NCI-H524 (cell line): ENCODE data around the gene GNG12.

Experiments
- DNase-seq, 2 experiments: peaks; one replicate each; lab custom pipeline; 2025; lab: John Stamatoyannopoulos, UW

Gene GNG12

DNA sequence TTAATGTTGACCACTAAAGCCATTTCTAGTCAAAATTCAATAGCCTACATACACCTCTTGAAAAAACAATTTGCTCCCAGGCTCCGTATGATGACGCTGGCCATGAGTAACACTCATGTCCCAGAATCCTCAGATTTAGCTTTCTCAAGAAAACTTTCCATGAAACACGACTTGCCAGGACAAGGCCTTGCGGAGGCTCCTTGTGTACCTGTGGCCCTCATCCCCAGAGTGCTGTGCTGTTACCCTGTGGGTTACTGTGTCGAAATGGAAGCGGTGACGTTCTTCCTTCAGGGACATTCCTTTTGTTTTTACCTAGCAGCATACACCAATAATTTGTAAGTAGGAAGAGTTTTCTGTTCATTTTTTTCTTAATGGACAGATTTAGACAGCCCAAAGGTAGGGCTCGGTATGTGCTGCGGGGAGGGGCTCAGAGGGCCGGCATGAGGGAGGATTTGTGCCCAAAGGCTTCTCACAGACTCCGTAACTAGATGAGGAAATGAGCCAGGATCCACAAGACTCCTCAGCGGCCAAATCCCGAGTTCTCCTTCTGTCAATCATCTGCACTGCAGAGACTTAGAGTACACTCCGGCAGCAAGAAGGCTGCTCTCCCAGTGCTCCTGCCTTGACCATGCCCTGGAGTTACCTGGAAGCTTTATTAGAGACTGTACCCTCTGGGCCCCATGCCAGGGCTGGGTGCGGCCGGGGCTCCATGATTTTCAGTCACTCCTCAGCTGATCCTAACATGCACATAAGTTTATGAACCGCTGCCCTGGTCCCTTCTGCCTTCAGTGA, 17.8 kb downstream of the GNG12 start:
- DNase-seq, result no peak

GRCh38 chr1:67814121-67814772, 19.0 kb downstream of the GNG12 start:
- no peak for DNase-seq

- no peak for DNase-seq
These were observed 21.0 kb downstream of the GNG12 start for GRCh38 chr1:67812226-67812625.

DNA sequence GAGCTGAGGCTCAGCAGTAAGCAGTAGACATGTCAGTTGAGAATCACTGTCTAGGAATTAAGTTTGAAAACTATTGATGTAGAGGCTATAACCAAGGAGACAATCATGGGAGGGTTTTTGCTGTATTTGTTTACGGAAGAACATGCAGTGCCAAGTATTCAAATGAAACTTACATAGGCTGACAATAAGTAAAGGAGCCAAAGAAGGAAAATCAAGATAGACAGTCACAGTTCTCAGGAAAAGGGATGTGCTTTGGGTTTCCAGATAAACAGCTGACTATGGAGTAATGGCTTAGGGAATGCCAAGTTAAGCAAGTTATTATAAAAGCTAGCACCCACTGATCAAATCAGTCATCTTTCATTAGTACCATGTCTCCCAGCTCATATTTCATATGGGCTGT, 21.5 kb downstream of the GNG12 start:
- DNase-seq, result no peak

DNA sequence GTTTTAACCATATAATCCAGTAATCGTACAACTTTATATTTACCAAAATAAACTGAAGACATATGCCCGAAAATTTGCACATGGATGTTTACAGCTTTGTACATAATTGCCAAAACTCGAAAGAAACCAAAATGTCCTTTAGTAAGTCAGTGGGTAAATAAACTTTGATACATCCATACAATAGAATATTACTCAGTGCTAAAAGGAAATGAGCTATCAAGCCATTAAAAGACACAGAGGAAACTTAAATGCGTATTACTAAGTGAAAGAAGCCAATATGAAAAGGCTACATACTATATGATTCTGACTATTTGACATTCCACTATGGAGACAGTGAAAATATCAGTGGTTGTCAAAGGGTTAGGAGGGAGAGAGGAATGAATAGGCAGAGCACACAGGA, 23.4 kb downstream of the GNG12 start:
- DNase-seq, result no peak

GRCh38 chr1:67807282-67807681, 26.0 kb downstream of the GNG12 start:
- DNase-seq, result no peak

GRCh38 chr1:67804710-67805109, 28.6 kb downstream of the GNG12 start:
- DNase-seq, result no peak

DNA sequence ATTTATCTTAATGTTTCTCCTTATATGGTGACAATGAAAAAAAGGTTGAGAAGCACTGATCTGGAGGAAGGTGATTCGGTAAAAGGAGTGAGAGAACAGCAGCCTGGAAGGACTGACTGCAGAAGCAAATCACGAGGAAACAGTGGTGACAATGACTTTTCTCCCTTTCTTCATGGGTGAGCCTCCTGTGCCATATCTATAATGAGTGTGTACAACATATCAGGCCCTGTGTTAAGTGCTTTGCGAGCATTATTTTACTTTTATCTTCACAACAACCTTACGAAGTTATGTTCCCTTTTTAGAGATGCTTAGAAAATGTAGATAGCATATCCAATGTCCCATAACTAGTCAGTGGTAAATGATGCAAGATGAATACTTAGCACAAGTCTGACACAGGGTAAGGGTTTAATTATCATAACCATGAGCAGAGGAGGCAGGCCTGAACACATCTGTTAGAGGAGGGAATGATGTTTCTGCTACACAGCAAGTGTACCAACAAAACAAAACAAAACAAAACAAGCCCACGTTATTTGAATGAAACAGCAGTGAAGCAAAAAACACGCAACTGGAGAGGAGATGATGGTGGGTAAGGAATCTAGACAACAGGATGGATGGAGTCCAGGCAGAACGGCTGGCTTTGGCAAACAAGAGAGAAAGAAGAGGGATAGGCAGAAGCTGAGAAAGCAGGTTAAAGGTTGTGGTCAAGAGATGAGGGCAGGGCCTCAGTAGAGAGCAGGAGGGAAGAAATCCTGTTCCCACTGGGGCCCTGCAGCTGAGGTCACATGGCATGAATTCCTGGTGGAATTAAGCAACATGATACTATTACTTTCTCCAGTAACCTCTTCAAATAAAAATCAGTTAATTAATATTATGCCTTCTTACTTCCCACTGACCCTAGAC, 29.6 kb downstream of the GNG12 start:
- DNase-seq, result no peak

DNA sequence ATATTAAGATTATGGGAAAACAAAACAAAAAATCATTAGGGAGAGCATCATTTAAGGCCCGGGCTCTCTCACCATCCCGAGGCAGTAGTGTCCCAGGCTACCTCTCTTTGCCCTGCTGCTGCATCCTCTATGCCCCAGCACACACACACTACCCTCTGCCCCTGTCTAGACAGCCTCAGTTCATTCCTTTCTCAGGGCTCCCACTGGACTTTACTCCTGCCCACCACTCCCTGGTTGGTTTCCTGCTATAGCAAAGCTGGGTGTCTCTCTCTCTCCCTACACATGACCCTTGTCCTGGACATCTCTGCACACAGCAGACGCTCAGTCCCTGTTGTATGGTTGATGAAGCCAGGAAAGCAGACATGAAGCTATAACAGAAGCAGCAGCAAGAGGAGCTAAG, 30.7 kb downstream of the GNG12 start:
- DNase-seq, result no peak

DNA sequence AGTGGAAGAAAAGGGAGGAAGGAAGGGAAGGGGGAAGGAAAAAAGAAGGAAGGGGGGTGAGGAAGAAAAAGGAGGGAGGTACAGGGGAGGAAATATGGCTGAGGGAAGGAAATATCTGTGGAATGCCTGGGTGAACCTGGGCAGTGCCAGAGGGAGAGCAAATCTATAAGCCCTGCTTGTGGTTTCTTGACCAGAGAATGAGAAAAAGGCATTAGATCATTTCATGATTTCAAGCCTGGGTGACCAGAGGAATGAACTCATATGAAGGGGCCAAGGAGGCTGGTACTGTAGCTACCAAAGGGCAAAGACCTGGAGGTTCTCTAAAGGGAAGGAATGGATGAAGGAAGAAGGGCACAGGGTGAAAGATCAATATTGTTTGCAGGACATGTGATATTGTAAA, 31.4 kb downstream of the GNG12 start:
- no peak for DNase-seq

GRCh38 chr1:67795179-67795912, 37.9 kb downstream of the GNG12 start:
- DNase-seq, result no peak

DNA sequence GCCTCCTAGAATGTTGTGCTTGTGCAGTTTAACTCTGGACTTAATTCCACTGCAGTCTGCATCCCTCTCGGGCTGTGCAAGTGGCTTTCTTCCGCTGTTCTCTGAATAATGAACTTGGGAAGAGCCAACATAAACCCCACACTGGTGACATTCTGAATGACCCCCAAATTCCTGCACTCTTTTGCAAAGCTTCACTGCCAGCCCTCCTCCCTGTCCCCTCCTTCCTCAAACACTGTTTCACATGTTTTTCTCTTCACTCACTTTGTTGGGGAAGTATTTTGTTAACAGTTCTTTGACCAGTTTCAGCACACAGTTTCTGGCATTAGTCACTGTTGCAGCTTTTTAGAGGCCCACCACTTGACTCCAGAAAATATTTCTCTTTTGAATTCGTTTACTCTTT, 39.7 kb downstream of the GNG12 start:
- no peak for DNase-seq

GRCh38 chr1:67792741-67793458, 40.4 kb downstream of the GNG12 start:
- DNase-seq, result no peak

GRCh38 chr1:67792103-67792502, 41.2 kb downstream of the GNG12 start:
- DNase-seq, result no peak

DNA sequence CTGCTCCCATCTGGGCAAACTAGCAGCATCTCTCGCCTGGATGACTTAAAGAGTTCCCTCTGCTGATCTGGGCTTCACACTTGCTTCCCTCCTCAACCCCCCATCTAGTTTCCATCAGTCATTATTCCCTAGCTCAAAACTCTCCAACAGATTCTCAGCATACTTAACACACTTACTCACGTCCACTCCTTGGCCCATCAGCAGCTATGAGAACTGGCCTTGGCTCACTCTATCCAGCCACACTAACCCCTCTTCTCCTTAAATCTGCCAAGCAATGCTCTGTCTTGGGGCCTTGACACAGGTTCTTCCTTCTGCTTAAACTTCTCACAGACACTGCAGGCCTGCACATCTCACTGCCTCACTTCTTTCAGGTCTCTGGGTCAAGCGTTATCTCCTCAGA, 41.6 kb downstream of the GNG12 start:
- no peak for DNase-seq

DNA sequence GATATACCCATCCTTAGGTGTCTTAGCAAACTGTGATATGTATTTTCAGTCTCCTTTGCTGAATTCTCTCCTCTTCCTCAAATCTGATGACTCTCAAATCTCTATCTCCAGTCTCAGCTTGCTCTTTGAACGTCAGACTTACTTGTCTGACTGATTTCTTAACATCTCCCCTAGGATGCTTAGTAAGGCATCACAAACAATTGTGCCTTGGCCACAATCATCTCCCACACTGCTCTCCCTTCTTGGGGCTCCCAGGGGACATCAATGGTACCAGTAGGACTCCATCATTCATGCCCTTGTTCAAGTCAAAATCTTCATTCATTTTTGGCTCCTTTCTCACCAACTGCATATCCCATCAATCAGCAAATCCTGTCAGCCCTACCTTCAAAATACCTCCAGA, 42.0 kb downstream of the GNG12 start:
- no peak for DNase-seq

DNA sequence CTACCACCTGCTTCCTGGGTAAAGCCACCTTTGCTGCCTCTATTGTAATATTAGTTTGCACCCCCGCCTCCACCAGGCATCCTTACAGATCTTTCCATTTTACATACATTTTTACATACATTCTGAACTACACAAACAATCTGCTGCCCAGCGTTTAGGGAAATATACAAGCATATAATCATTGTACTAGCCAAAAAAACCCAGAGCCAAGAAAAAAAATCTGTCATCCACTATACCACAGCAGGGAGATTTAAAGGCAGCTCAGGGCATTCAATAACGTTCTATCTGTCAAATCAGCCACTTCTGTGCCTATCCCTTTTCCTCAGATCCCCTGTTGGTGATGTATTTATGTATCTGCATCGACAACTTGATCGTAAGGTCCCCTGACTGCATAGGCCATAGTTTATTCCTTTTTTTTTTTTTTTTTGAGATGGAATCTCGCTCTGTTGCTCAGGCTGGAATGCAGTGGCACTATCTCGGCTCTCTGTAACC, 43.0 kb downstream of the GNG12 start:
- DNase-seq, result no peak

DNA sequence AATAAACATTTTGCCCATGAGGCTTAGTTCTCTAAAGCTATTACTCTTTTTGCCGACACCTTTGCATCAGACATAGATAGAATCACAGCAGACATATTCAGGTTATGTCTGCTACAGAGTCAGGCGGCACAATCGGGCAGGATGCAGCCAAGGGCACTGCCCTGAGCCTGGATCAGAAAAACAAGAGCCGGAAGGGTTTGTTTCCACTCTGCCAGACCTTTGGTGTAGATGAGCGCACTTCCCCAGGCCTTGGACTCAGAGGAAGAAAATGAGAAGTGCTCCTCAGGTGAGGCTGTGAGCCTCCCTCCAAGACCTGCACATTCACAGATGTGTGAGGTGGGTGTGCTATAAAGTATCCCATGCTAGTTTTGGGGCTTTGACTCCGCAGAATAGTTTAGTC, 43.7 kb downstream of the GNG12 start:
- DNase-seq, result no peak

DNA sequence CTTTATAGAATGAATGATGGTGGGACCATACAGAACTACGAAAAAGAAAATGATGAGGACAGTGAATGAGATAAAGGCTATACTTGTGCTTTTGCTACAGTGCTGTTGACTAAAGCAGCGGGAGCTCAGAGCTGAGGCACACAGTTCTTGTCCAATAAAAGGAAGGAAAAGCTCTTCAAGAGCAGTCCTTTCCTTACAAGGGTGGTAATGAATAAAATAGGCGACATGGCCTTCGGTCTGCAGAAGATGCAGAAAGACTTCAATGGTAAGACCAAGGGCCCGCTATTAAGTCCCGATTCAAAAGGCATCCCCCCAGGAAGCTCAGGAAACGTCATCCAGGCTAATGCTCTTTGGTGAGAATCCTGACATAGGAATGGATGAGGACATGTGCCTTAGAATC, 44.4 kb downstream of the GNG12 start:
- DNase-seq, result no peak

- no peak for DNase-seq
These were observed 45.0 kb downstream of the GNG12 start for GRCh38 chr1:67788238-67788790.

GRCh38 chr1:67787746-67788145, 45.5 kb downstream of the GNG12 start:
- DNase-seq, result no peak
